Mucosa of rectum (tissue), 2 donors: ENCODE results near the gene ADCY9.

Experiments
- H3K27ac ChIP-seq, 2 donors: one replicate each; pipeline ENCODE4 v1.7.0; 2013; ENCODE audit warnings: inconsistent platforms in 2 of 2, low read depth in 2 of 2, low read length in 2 of 2
- H3K27me3 ChIP-seq, 2 donors: one replicate each; pipeline ENCODE4 v1.7.0; 2013; ENCODE audit warnings: low read length in 2 of 2; ENCODE audit not compliant: control insufficient read depth in 2 of 2, insufficient read depth in 2 of 2
- H3K36me3 ChIP-seq, 2 donors: one replicate each; pipeline ENCODE4 v1.7.0; 2013; ENCODE audit warnings: low read length in 2 of 2; ENCODE audit not compliant: control insufficient read depth in 2 of 2, insufficient read depth in 2 of 2
- H3K4me1 ChIP-seq, 2 donors: one replicate each; pipeline ENCODE4 v1.7.0; 2013; ENCODE audit warnings: low read length in 2 of 2, mild to moderate bottlenecking in 1 of 2; ENCODE audit not compliant: control insufficient read depth in 2 of 2, insufficient read depth in 2 of 2
- H3K4me3 ChIP-seq, 2 donors: one replicate each; pipeline ENCODE4 v1.7.0; 2013; ENCODE audit warnings: low read length in 2 of 2
- H3K9ac ChIP-seq, 2 donors: one replicate each; pipeline ENCODE4 v1.7.0; 2013; ENCODE audit warnings: low read length in 2 of 2, low read depth in 1 of 2, mild to moderate bottlenecking in 1 of 2
- H3K9me3 ChIP-seq, 2 donors: one replicate each; pipeline ENCODE4 v1.7.0; 2013; ENCODE audit warnings: low read length in 2 of 2; ENCODE audit not compliant: control insufficient read depth in 2 of 2
- donor health status: healthy.
- donor health status: Normal muscosa, but diverticular disease.

ADCY9 gene

GRCh38 chr16:3999479-4000325 lies 116.5 kb downstream of the ADCY9 start:
- no peak overlapping the region for H3K9ac ChIP-seq
- peak overlapping the region; percentile 52 to 55 for H3K27ac ChIP-seq
- H3K4me3 ChIP-seq: no peak overlapping the region

GRCh38 chr16:3998793-3999478 lies 117.3 kb downstream of the ADCY9 start:
- Histone ChIP-seq H3K27ac (peak overlapping the region; percentile 52 to 55), H3K27me3 (no peaks in the 10 kb centered on the region), H3K4me1 (peaks cover 0 to 2% of the 10 kb centered on the region in 2 donors), H3K9me3 (no peaks in the 10 kb centered on the region), H3K4me3 (no peak overlapping the region), H3K9ac (no peak overlapping the region), H3K36me3 (no peaks in the 10 kb centered on the region)

More at GRCh38 chr16:3999479-4000325, 116.5 kb downstream of the ADCY9 start:
- no peaks in the 10 kb centered on the region for H3K36me3 ChIP-seq
- no peaks in the 10 kb centered on the region for H3K9me3 ChIP-seq
- no peaks in the 10 kb centered on the region for H3K27me3 ChIP-seq
- peaks cover 0 to 2% of the 10 kb centered on the region in 2 donors for H3K4me1 ChIP-seq

DNA sequence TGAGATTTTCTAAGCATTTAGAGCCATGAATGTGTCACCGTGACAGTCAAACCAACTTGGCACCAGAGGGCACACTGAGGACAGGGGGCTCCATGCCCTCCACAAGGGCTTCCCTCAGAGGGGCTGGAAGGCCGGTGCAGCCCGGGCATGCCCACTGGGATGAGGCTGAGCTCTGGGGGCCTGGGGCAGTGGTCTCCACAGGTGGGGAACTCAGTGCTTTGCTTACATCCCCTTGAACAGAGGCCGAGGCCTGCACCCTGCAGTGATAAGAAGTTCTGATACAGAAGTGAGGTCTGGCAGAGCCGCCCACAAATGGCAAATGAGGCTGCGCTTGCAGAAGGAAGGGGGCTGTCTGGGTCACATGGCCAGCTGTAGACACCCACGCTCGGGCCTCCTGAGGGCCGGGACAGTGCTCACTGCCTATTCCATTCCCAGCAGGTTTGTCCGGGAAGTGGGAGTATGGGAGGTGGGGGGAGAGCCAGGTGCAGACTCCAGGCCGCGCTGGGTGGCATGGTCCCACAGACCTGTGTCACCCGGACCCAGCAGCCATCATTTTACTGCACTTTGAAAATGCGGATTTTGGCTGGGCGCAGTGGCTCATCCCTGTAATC lies 118.9 kb downstream of the ADCY9 start:
- Histone ChIP-seq H3K27me3 (no peaks in the 10 kb centered on the region), H3K9me3 (no peaks in the 10 kb centered on the region), H3K9ac (no peak overlapping the region), H3K27ac (no peak overlapping the region), H3K4me3 (no peak overlapping the region), H3K36me3 (no peaks in the 10 kb centered on the region), H3K4me1 (peaks cover 0 to 2% of the 10 kb centered on the region in 2 donors)

DNA sequence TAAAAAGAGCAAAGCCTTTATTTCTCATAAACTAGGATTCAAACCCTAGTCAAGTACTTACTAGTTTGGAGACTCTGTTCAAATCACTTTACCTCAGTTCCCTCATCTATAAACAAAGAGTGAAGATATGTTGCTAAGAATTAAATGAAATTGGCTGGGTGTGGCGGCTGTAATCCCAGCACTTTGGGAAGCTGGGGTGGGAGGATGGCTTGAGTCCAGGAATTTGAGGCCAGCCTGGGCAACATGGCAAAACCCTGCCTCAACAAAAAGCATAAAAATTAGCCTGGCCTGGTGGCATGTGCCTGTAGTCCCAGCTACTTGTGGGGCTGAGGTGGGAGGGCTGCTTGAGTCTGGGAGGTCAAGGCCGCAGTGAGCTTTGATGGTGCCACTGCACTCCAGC lies 121.2 kb downstream of the ADCY9 start:
- Histone ChIP-seq H3K4me1 (peaks cover 0 to 2% of the 10 kb centered on the region in 2 donors), H3K4me3 (no peak overlapping the region), H3K9ac (no peak overlapping the region), H3K27ac (no peak overlapping the region), H3K36me3 (no peaks in the 10 kb centered on the region), H3K9me3 (no peaks in the 10 kb centered on the region), H3K27me3 (no peaks in the 10 kb centered on the region)

DNA sequence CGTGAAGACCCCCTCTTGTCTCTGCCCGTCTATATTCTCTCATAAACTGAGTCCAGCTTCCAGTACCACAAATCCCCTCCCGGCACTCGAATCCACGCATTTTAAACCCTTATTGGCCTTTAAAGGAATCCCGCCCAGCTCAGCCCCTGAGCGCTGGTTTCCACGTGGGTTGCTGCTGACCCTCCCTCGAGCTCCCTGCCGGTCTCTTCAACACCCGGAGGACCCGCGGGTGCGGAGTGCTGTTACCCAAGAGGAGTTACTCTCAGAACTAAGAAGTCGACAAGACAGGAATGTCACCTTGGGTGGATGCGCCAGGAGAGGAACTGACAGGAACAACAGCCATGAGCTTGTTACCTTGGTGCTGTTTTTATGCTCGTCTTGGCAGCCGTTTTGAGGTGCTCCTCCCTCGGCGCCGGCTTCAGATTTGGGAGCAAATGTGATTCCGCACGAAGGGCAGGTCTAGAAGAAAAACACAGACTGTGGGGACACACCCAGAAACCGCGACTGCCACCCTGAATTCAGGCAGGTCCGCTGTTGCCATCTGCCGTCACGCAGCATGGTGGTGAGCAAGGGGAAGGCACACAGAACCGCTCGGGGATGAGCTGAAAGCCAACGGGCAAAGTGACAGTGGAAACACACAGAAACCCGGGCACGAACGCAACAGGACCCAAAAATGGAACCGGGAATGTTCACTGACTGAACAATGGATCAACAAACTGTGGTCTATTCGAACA lies 123.0 kb downstream of the ADCY9 start:
- Histone ChIP-seq H3K4me1 (peaks cover 0 to 2% of the 10 kb centered on the region in 2 donors), H3K4me3 (no peak overlapping the region), H3K36me3 (no peaks in the 10 kb centered on the region), H3K9me3 (no peaks in the 10 kb centered on the region), H3K27me3 (no peaks in the 10 kb centered on the region), H3K9ac (no peak overlapping the region), H3K27ac (no peak overlapping the region)

DNA sequence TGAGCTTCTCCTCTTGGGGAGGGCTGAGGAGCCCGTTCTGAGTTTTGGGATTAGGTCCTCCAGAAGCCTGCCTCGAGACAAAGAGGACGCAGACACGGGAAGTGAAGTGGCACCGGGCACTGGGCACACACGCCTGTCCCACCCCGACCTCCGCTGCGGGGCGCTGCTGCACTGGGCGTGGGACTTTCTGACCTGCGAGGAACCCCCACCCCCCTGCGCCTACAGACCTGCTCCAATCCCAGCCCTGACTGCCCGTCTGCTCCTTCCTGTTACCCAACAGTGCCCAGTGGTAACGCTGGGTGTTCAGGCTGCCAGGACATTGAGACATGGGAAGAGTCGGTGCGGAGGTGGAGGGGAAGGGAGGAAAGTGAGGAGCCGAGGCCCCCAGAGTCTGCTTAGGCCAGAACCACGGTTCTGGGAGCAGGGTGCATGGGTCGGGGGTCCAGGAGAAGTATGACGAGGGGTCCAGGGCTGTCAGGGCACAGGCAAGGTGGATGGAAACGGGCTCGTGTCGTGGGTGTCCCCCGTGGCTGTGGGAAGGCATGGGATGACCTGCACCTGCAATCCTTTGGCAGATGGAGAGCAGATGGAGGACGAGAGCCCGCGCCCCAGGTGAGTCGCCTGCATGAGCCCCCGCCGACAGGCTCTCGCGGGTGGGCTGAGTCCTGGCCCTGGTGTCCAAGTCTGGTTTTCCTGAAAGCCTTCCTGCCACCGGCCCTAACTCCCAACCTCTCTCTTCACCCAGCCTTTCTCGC lies 123.8 kb downstream of the ADCY9 start:
- Histone ChIP-seq H3K9me3 (no peaks in the 10 kb centered on the region), H3K4me1 (peaks cover 0 to 2% of the 10 kb centered on the region in 2 donors), H3K27ac (no peak overlapping the region), H3K36me3 (no peaks in the 10 kb centered on the region), H3K4me3 (no peak overlapping the region), H3K9ac (no peak overlapping the region), H3K27me3 (no peaks in the 10 kb centered on the region)

DNA sequence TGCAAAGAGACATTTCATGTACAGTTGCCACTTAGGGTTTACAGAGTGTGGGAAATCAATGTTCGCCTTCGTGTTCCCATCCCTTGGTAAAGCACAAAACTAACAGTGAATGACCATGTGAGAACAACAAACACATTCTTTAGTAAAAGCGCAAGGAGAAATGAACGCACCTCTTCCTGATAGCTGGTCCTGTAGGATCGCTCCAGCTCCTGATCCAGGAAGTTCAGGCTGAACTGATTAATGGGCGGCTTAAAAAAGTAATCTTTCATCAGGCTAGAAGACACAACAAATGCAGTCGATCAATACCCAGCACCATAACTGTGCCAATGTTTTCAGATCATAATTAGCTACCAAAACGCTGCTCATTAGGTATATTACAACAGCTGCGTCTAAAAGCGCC lies 127.4 kb downstream of the ADCY9 start:
- H3K4me1 ChIP-seq: no peaks in the 10 kb centered on the region
- no peak overlapping the region for H3K27ac ChIP-seq
- H3K4me3 ChIP-seq: no peak overlapping the region
- H3K9ac ChIP-seq: no peak overlapping the region
- H3K36me3 ChIP-seq: no peaks in the 10 kb centered on the region
- H3K27me3 ChIP-seq: no peaks in the 10 kb centered on the region
- no peaks in the 10 kb centered on the region for H3K9me3 ChIP-seq

DNA sequence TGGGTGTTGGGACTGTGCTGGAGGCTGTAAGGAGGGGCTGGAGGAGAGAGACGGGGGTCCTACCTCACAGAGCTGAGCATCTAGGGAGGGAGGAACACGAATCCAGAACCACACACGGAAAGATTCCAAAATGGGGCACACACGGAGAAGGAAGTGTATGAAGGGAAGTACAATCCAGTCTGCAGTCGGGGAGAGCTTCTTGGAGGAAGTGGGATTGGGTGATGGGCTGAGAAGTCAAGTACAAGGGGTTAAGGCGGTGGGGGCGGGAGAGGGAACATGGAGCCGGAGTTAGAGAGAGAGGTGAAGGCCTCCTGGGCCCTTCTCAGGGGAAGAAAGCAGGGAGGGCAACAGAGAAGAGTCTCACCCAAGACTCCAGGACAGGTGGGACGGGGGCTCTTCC lies 128.2 kb downstream of the ADCY9 start:
- Histone ChIP-seq H3K27ac (no peak overlapping the region), H3K4me3 (no peak overlapping the region), H3K9me3 (no peaks in the 10 kb centered on the region), H3K36me3 (no peaks in the 10 kb centered on the region), H3K27me3 (no peaks in the 10 kb centered on the region), H3K4me1 (peaks cover 0 to 3% of the 10 kb centered on the region in 2 donors), H3K9ac (no peak overlapping the region)

DNA sequence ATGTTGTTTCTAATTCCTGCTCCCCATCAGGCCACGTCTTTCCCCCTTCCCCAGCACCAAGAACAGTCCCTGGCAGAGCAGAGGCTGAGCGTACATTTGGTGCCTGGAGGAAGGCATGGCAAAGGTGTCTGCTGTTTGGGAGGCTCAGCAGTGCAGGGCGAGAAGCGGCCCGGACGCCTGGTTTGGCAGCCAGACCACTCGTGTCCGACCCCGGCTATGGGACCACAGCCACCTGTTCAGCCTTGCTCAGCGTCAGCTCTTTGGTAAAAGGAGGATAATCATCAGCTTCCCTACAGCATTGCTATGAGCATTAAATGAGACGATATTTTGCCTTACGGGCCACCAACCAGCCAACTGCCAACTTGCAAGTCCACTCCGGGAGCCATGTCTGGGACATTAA lies 129.0 kb downstream of the ADCY9 start:
- H3K4me3 ChIP-seq: no peak overlapping the region
- no peak overlapping the region for H3K27ac ChIP-seq
- no peaks in the 10 kb centered on the region for H3K9me3 ChIP-seq
- no peak overlapping the region for H3K9ac ChIP-seq
- H3K27me3 ChIP-seq: no peaks in the 10 kb centered on the region
- peaks cover 0 to 3% of the 10 kb centered on the region in 2 donors for H3K4me1 ChIP-seq
- peaks cover 0 to 4% of the 10 kb centered on the region in 2 donors for H3K36me3 ChIP-seq
